DOHH2 (cell line): ENCODE measurements around the gene GRID1.

Experiments
- H3F3A ChIP-seq: fragments of 200-600 bp; sonication (generic), shearing (Covaris generic); 2 replicates; pipeline ENCODE4 v1.6.0; 2016; ENCODE audit warnings: antibody characterized with exemption, mild to moderate bottlenecking; ENCODE audit not compliant: control insufficient read depth, insufficient read depth
- H3K27ac ChIP-seq: fragments of 200-600 bp; sonication (generic); 2 replicates; pipeline ENCODE4 v1.5.1; 2014; ENCODE audit warnings: low read depth, mild to moderate bottlenecking, low read length, moderate library complexity
- H3K27me3 ChIP-seq: fragments of 200-600 bp; sonication (generic); 2 replicates; pipeline ENCODE4 v1.6.1; 2014; ENCODE audit warnings: mild to moderate bottlenecking, low read length, mixed read lengths; ENCODE audit not compliant: control insufficient read depth
- H3K36me3 ChIP-seq: fragments of 200-600 bp; sonication (generic); 2 replicates; pipeline ENCODE4 v1.6.1; 2014; ENCODE audit warnings: mild to moderate bottlenecking, low read length, moderate library complexity, mixed read lengths; ENCODE audit not compliant: control insufficient read depth
- H3K4me1 ChIP-seq: fragments of 200-600 bp; sonication (generic); 2 replicates; pipeline ENCODE4 v1.6.1; 2014; ENCODE audit warnings: mild to moderate bottlenecking, low read length, mixed read lengths; ENCODE audit not compliant: control insufficient read depth
- H3K4me2 ChIP-seq: fragments of 200-600 bp; sonication (generic); 2 replicates; pipeline ENCODE4 v1.6.0; 2014; ENCODE audit warnings: mild to moderate bottlenecking, low read length, moderate library complexity
- H3K4me3 ChIP-seq: fragments of 200-600 bp; sonication (generic); 2 replicates; pipeline ENCODE4 v1.5.1; 2014; ENCODE audit warnings: mild to moderate bottlenecking, low read length, mixed read lengths
- H3K79me2 ChIP-seq: fragments of 200-600 bp; sonication (generic); 2 replicates; pipeline ENCODE4 v1.6.1; 2014; ENCODE audit warnings: mild to moderate bottlenecking, low read length, mixed read lengths; ENCODE audit not compliant: control insufficient read depth
- H3K9me2 ChIP-seq: fragments of 200-600 bp; sonication (generic); replicated peaks from 2 replicates; pipeline ENCODE4 v1.6.1; 2014; ENCODE audit warnings: mild to moderate bottlenecking, low read length, mixed read lengths; ENCODE audit not compliant: control insufficient read depth
- H3K9me3 ChIP-seq: fragments of 200-600 bp; sonication (generic); 2 replicates; pipeline ENCODE4 v1.6.1; 2014; ENCODE audit warnings: antibody characterized with exemption, low read length, mixed read lengths; ENCODE audit not compliant: control insufficient read depth, insufficient read depth
- H4K20me1 ChIP-seq: fragments of 200-600 bp; sonication (generic); 2 replicates; pipeline ENCODE4 v1.6.0; 2014; ENCODE audit warnings: low read depth, mild to moderate bottlenecking, antibody characterized with exemption, low read length, moderate library complexity; ENCODE audit not compliant: control insufficient read depth, insufficient read depth
- CTCF ChIP-seq: fragments of 200-600 bp; sonication (generic); IDR thresholded peaks from one replicate; pipeline ENCODE4 v1.5.1; 2014; ENCODE audit warnings: antibody characterized with exemption, mild to moderate bottlenecking, low read depth, low read length; ENCODE audit not compliant: poor library complexity, severe bottlenecking
- EZH2phosphoT487 ChIP-seq: fragments of 200-600 bp; sonication (generic); IDR thresholded peaks from 2 replicates; pipeline ENCODE4 v1.6.1; 2017; ENCODE audit warnings: borderline replicate concordance, mild to moderate bottlenecking, antibody characterized with exemption, low read length, moderate library complexity, mixed read lengths

Gene GRID1

GRCh38 chr10:86357041-86357440, 9.6 kb downstream of the GRID1 start:
- Histone ChIP-seq H3K9me3 (no peaks in the 10 kb centered on the region), H3K4me1 (peaks cover 19% of the 10 kb centered on the region), H3K4me2 (no peak overlapping the region), H3K36me3 (no peaks in the 10 kb centered on the region), H3K79me2 (no peaks in the 10 kb centered on the region), H3K4me3 (no peak overlapping the region), H3K9me2 (no peaks in the 10 kb centered on the region), H3K27me3 (peaks cover 4% of the 10 kb centered on the region; the same call in 1 of the 2 replicates), H4K20me1 (peaks cover 6% of the 10 kb centered on the region; the same call in 1 of the 2 replicates), H3F3A (no peaks in the 10 kb centered on the region), H3K27ac (no peak overlapping the region)
- TF ChIP-seq EZH2phosphoT487 (no peak), CTCF (no peak)

- Histone ChIP-seq H3K27ac (no peak overlapping the region), H3K4me3 (no peak overlapping the region), H3F3A (no peaks in the 10 kb centered on the region), H3K9me3 (no peaks in the 10 kb centered on the region), H3K79me2 (no peaks in the 10 kb centered on the region), H3K4me2 (no peak overlapping the region), H3K36me3 (no peaks in the 10 kb centered on the region), H3K4me1 (peaks cover 19% of the 10 kb centered on the region), H4K20me1 (no peaks in the 10 kb centered on the region), H3K27me3 (peaks cover 4% of the 10 kb centered on the region; the same call in 1 of the 2 replicates), H3K9me2 (no peaks in the 10 kb centered on the region)
- TF ChIP-seq EZH2phosphoT487, result no peak
- no peak for TF ChIP-seq CTCF
These were observed 10.3 kb downstream of the GRID1 start for GRCh38 chr10:86356296-86356695.

- no peaks in the 10 kb centered on the region for H3F3A ChIP-seq
- no peak overlapping the region for H3K27ac ChIP-seq
- no peaks in the 10 kb centered on the region for H4K20me1 ChIP-seq
- H3K9me2 ChIP-seq, result no peaks in the 10 kb centered on the region
- H3K27me3 ChIP-seq, result no peaks in the 10 kb centered on the region
- peaks cover 19% of the 10 kb centered on the region for H3K4me1 ChIP-seq
- peak overlapping the region; percentile 6; the same call in 1 of the 2 replicates for H3K4me2 ChIP-seq
- H3K9me3 ChIP-seq, result no peaks in the 10 kb centered on the region
- TF ChIP-seq EZH2phosphoT487 (no peak), CTCF (no peak)
- no peaks in the 10 kb centered on the region for H3K36me3 ChIP-seq
- H3K79me2 ChIP-seq, result no peaks in the 10 kb centered on the region
- H3K4me3 ChIP-seq, result no peak overlapping the region
These were observed 11.0 kb downstream of the GRID1 start for GRCh38 chr10:86355571-86356038.
